Superior temporal gyrus (tissue), 1 donor: ENCODE data around the gene CELA1.
"Not testable (repeated sequence)": the region's sequence is repeated elsewhere in the genome, so short reads cannot be mapped to it uniquely, and the experiment has no call there.

Experiments used
- DNase-seq: peaks from one replicate; pipeline ENCODE4 v3.0.0-alpha.2; 2016; ENCODE audit errors: extremely low spot score

The CELA1 gene

GRCh38 chr12:51318057-51318806 lies 28.2 kb downstream of the CELA1 start:
- not testable (repeated sequence) for DNase-seq

GRCh38 chr12:51311389-51311788 lies 35.1 kb downstream of the CELA1 start:
- no peak for DNase-seq

- DNase-seq, result no peak
These were observed 38.6 kb downstream of the CELA1 start for GRCh38 chr12:51307655-51308593.

GRCh38 chr12:51306507-51306906 lies 40.0 kb downstream of the CELA1 start:
- no peak for DNase-seq

GRCh38 chr12:51300768-51301167 lies 45.7 kb downstream of the CELA1 start:
- not testable (repeated sequence) for DNase-seq

- DNase-seq, result no peak
These were observed 50.8 kb downstream of the CELA1 start for GRCh38 chr12:51295651-51296050.

GRCh38 chr12:51294097-51294496 lies 52.4 kb downstream of the CELA1 start:
- DNase-seq, result not testable (repeated sequence)

- no peak for DNase-seq
These were observed 52.8 kb downstream of the CELA1 start for GRCh38 chr12:51293696-51294095.

- DNase-seq, result not testable (repeated sequence)
These were observed 54.6 kb downstream of the CELA1 start for GRCh38 chr12:51291603-51292513.

GRCh38 chr12:51285843-51286242 lies 60.6 kb downstream of the CELA1 start:
- DNase-seq, result no peak

- DNase-seq, result no peak
These were observed 65.1 kb downstream of the CELA1 start for GRCh38 chr12:51281202-51281924.
